Inflammatory macrophage treated with lipopolysaccharide for 4 hours (primary cell): Measurements from ENCODE around the gene LMF2.
A peak's percentile ranks its signal among the peaks of the same experiment; 100 is the strongest.

Experiments used
- DNase-seq: peaks from one replicate; pipeline ENCODE4 v3.0.0-alpha.2; 2020

Gene LMF2

GRCh38 chr22:50507421-50507990 is at the start of gene LMF2:
Gene LMF2, minus strand, starts transcription at chr22:50507702. Its CDS starts 27 bp downstream, at chr22:50507675.
- peak; percentile 88 for DNase-seq

GRCh38 chr22:50556703-50557102 is 49.2 kb upstream of the LMF2 start:
- no peak for DNase-seq

GRCh38 chr22:50553310-50553709 is 45.8 kb upstream of the LMF2 start:
- no peak for DNase-seq

- no peak for DNase-seq
Observed at GRCh38 chr22:50551160-50551752, 43.8 kb upstream of the LMF2 start.

- no peak for DNase-seq
Observed at GRCh38 chr22:50550395-50550794, 42.9 kb upstream of the LMF2 start.

- DNase-seq, result no peak
Observed at GRCh38 chr22:50548921-50549790, 41.7 kb upstream of the LMF2 start.

GRCh38 chr22:50548040-50548920 is 40.8 kb upstream of the LMF2 start:
- DNase-seq, result no peak

- no peak for DNase-seq
Observed at GRCh38 chr22:50547263-50547985, 39.9 kb upstream of the LMF2 start.

GRCh38 chr22:50546326-50547262 is 39.1 kb upstream of the LMF2 start:
- DNase-seq, result no peak

GRCh38 chr22:50545522-50546325 is 38.2 kb upstream of the LMF2 start, which contains the start of gene KLHDC7B:
Gene KLHDC7B, plus strand, starts transcription at chr22:50545899. Its CDS starts 345 bp downstream, at chr22:50546244.
- no peak for DNase-seq

GRCh38 chr22:50544746-50545253 is 37.3 kb upstream of the LMF2 start:
- DNase-seq, result no peak

- peak; percentile 81 for DNase-seq
Observed at GRCh38 chr22:50544078-50544745, 36.7 kb upstream of the LMF2 start.

- peak; percentile 98 for DNase-seq
Observed at GRCh38 chr22:50542416-50542927, 35.0 kb upstream of the LMF2 start.

- peak; percentile 98 for DNase-seq
Observed at GRCh38 chr22:50541667-50542026, 34.1 kb upstream of the LMF2 start.

- no peak for DNase-seq
Observed at GRCh38 chr22:50540381-50540780, 32.9 kb upstream of the LMF2 start.

GRCh38 chr22:50537765-50538164 is 30.3 kb upstream of the LMF2 start:
- DNase-seq, result peak; percentile 32

- no peak for DNase-seq
Observed at GRCh38 chr22:50536226-50536625, 28.7 kb upstream of the LMF2 start.

- no peak for DNase-seq
Observed at GRCh38 chr22:50535113-50535512, 27.6 kb upstream of the LMF2 start.
